Measurements from ENCODE around the gene TSPAN18. TPM values are rescaled to one million over a fixed set of nuclear protein-coding genes. Genes with fewer than 3 reads are reported as not detected.

Gene TSPAN18
- total RNA-seq, 4 donors from 2014 or later: 2.6 to 28.9 (median 4.9) TPM

DNA sequence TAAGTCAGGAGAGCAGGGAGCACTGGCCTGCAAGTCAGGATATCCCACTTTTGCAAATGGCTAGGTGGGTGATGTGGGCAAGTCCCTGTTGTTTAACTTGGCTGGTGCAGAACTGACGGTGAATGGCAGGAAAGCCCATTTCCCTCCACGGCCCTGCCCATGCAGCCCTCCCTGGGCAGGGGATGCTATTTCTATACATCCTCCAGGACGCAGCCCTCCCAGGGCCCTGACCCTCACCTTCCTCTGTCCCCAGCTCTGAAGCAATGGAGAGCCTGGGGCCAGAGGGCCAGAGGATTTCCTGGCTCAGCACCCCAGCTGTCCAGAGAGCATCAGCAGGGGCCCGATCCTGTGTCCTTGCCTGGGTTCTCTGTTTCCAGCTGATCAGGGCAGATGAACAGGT, 91.3 kb downstream of the TSPAN18 start:
- H3K27ac ChIP-seq: no peak overlapping the region
- H3K36me3 ChIP-seq: no peaks in the 10 kb centered on the region
- in situ Hi-C loops (cut with MboI; ENCODE audit: low pct_ligation_motif_present in 1 of 4, low pct_unique_long_range_greater_than_20kb in 1 of 4, low sequenced_read_pairs in 3 of 4): no loop called here
- intact Hi-C loops (cut with DNase I; ENCODE audit: low total_unique reads): no loop called here
- H3K9me3 ChIP-seq: no peaks in the 10 kb centered on the region
- H3K4me3 ChIP-seq: no peak overlapping the region
- TF ChIP-seq, protein P1, sequence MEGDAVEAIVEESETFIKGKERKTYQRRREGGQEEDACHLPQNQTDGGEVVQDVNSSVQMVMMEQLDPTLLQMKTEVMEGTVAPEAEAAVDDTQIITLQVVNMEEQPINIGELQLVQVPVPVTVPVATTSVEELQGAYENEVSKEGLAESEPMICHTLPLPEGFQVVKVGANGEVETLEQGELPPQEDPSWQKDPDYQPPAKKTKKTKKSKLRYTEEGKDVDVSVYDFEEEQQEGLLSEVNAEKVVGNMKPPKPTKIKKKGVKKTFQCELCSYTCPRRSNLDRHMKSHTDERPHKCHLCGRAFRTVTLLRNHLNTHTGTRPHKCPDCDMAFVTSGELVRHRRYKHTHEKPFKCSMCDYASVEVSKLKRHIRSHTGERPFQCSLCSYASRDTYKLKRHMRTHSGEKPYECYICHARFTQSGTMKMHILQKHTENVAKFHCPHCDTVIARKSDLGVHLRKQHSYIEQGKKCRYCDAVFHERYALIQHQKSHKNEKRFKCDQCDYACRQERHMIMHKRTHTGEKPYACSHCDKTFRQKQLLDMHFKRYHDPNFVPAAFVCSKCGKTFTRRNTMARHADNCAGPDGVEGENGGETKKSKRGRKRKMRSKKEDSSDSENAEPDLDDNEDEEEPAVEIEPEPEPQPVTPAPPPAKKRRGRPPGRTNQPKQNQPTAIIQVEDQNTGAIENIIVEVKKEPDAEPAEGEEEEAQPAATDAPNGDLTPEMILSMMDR (IDR thresholded peaks at IDR 0.05): no peak
- DNase-seq: no peak
- H3K4me1 ChIP-seq: peaks cover 0 to 10% (median 4%) of the 10 kb centered on the region in 4 donors
- no peaks in the 10 kb centered on the region for H3K27me3 ChIP-seq
- 93% methylated on average over 4 of the region's 4 CpGs; no CpG with 5 or more reads in 1 of the 2 donors for WGBS, 2 donors (ENCODE audit: low coverage in 1 of 2)

DNA sequence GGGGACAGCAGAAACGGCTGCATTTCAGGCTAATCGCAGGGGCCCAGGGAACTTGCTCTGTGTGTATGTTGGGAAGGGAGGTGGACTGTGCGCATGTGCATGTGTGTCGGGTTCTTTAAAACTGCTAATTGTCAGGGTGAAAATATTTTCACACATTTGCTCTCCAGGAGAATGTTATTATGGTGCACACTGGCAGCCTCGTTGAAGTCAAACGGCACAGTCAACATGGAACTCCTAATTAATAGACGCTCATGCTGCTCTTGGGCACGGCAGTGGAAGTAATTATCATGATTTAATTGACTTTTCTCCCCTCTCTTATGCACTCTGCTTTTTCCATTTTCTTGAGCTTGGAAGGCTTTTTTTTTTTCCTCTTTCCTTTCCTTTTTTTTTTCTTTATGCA, 92.6 kb downstream of the TSPAN18 start:
- H3K27ac ChIP-seq: no peak overlapping the region
- DNase-seq: no peak
- intact Hi-C loops (cut with DNase I; ENCODE audit: low total_unique reads): no loop called here

DNA sequence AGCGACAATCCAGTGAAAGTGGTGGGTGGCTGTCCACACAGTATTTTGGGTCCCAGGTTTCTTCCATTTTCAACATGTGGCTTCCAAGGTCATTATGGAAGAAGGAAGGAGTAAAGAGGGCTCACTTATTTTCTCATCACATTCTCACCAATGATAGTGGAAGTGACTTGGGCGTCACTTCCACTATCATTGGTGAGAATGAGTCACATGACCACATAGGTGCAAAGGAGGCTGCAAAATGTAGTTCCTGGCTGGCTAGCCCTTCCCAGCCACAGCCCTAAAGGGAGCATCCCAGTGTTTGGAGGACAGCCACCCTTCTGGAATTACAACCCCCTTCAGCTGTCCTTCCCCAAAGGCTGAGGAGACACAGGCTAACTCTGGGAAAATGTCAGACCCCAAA, 95.6 kb downstream of the TSPAN18 start:
- intact Hi-C loops (cut with DNase I; ENCODE audit: low total_unique reads): no loop called here
- TF ChIP-seq POLR2AphosphoS5 (IDR thresholded peaks at IDR 0.05) (no peak), EP300 (IDR thresholded peaks at IDR 0.05; ENCODE audit: low read depth) (no peak), POLR2A (IDR thresholded peaks at IDR 0.05) (no peak)
- TF ChIP-seq, protein P1 (IDR thresholded peaks at IDR 0.05): no peak
- no peak overlapping the region for H3K27ac ChIP-seq
- in situ Hi-C loops (cut with MboI; ENCODE audit: low pct_ligation_motif_present in 1 of 4, low pct_unique_long_range_greater_than_20kb in 1 of 4, low sequenced_read_pairs in 3 of 4): no loop called here
- no peak overlapping the region for H3K4me3 ChIP-seq
- no peaks in the 10 kb centered on the region for H3K9me3 ChIP-seq
- DNase-seq: no peak
- H3K27me3 ChIP-seq: no peaks in the 10 kb centered on the region
- no peaks in the 10 kb centered on the region for H3K36me3 ChIP-seq
- H3K4me1 ChIP-seq: peaks cover 0 to 7% (median 0%) of the 10 kb centered on the region in 4 donors
- WGBS, 2 donors (ENCODE audit: low coverage in 1 of 2): 40 to 69% methylated on average over 1 to 2 of the region's 2 CpGs

More for the DNA sequence above, 92.6 kb downstream of the TSPAN18 start:
- WGBS, 2 donors (ENCODE audit: low coverage in 1 of 2): 88 to 89% methylated on average over 5 to 8 of the region's 8 CpGs
- in situ Hi-C loops (cut with MboI; ENCODE audit: low pct_ligation_motif_present in 1 of 4, low pct_unique_long_range_greater_than_20kb in 1 of 4, low sequenced_read_pairs in 3 of 4): no loop called here
- H3K4me1 ChIP-seq: peaks cover 0 to 2% (median 0%) of the 10 kb centered on the region in 4 donors
- H3K9me3 ChIP-seq: no peaks in the 10 kb centered on the region
- no peaks in the 10 kb centered on the region for H3K36me3 ChIP-seq
- TF ChIP-seq POLR2AphosphoS5 (IDR thresholded peaks at IDR 0.05): no peak
- no peak for TF ChIP-seq POLR2A (IDR thresholded peaks at IDR 0.05)
- TF ChIP-seq, protein P1 (IDR thresholded peaks at IDR 0.05): no peak
- no peak for TF ChIP-seq EP300 (IDR thresholded peaks at IDR 0.05; ENCODE audit: low read depth)
- no peaks in the 10 kb centered on the region for H3K27me3 ChIP-seq
- no peak overlapping the region for H3K4me3 ChIP-seq

DNA sequence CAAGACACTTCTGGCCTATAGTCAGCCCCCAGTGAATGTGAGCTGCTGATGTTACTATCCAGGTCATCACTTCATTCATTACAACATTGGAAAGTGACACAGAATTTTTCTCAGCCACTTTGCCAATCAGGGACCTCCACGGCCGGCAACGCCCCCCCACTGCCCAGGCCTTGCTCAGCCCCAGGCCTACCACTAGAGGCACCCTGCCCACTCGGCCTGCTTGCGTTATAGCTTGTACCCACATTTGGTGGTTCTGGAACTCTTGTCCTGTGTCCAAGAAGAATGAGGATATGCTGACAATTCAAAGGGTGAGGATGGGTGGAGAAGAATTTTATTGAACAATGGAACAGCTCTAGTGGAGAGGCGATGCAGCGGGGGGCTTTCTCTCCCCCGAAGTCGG, 96.2 kb downstream of the TSPAN18 start:
- Histone ChIP-seq H3K27me3 (no peaks in the 10 kb centered on the region), H3K27ac (no peak overlapping the region), H3K9me3 (no peaks in the 10 kb centered on the region), H3K4me3 (no peak overlapping the region), H3K36me3 (no peaks in the 10 kb centered on the region), H3K4me1 (peaks cover 0 to 7% (median 0%) of the 10 kb centered on the region in 4 donors)
- 78 to 100% methylated on average over 1 to 9 of the region's 9 CpGs for WGBS, 2 donors (ENCODE audit: low coverage in 1 of 2)
- in situ Hi-C loops (cut with MboI; ENCODE audit: low pct_ligation_motif_present in 1 of 4, low pct_unique_long_range_greater_than_20kb in 1 of 4, low sequenced_read_pairs in 3 of 4) (no loop called here), intact Hi-C loops (cut with DNase I; ENCODE audit: low total_unique reads) (no loop called here)
- TF ChIP-seq POLR2A (IDR thresholded peaks at IDR 0.05): no peak
- TF ChIP-seq, protein P1 (IDR thresholded peaks at IDR 0.05): peak in 2 of 5 experiments; percentile 4 to 8
- TF ChIP-seq EP300 (IDR thresholded peaks at IDR 0.05; ENCODE audit: low read depth): no peak
- TF ChIP-seq POLR2AphosphoS5 (IDR thresholded peaks at IDR 0.05): no peak
- DNase-seq: no peak

Measured in transverse colon (tissue), 4 donors.